Suprapubic skin (tissue), 4 donors: Measurements from ENCODE around the gene LRIT3. TPM values are rescaled to one million over a fixed set of nuclear protein-coding genes. Genes with fewer than 3 reads are reported as not detected.
A peak's percentile ranks its signal among the peaks of the same experiment; 100 is the strongest.

Experiments
- DNase-seq, 2 donors: peaks; one replicate each; pipeline ENCODE4 v3.0.0-alpha.2; 2019; ENCODE audit warnings: low spot score in 2 of 2
- H3K27ac ChIP-seq: fragments of 200-600 bp; sonication (generic); one replicate; pipeline ENCODE4 v1.5.1; 2019
- H3K27me3 ChIP-seq: fragments of 200-600 bp; sonication (generic); one replicate; pipeline ENCODE4 v1.5.1; 2019
- H3K36me3 ChIP-seq: fragments of 200-600 bp; sonication (generic); one replicate; pipeline ENCODE4 v1.5.1; 2019
- H3K4me1 ChIP-seq: fragments of 200-600 bp; sonication (generic); one replicate; pipeline ENCODE4 v1.5.1; 2019
- H3K4me3 ChIP-seq: fragments of 200-600 bp; sonication (generic); one replicate; pipeline ENCODE4 v1.5.1; 2019; ENCODE audit warnings: mild to moderate bottlenecking
- H3K9me3 ChIP-seq: fragments of 200-600 bp; sonication (generic); one replicate; pipeline ENCODE4 v1.5.1; 2019
- CTCF ChIP-seq, 2 donors: fragments of 200-600 bp in 1 of 2; fragments of 450-650 bp in 1 of 2; sonication (generic) in 1 of 2; IDR thresholded peaks; one replicate each; pipeline ENCODE4 v1.5.1; 2016 to 2019; ENCODE audit warnings: antibody characterized with exemption in 2 of 2, mild to moderate bottlenecking in 1 of 2, moderate library complexity in 1 of 2
- EP300 ChIP-seq: sonication (generic); formaldehyde crosslinking; IDR thresholded peaks from one replicate; pipeline ENCODE4 v1.6.1; 2017; ENCODE audit warnings: antibody characterized with exemption
- POLR2A ChIP-seq, 2 donors: fragments of 450-650 bp; IDR thresholded peaks; one replicate each; pipeline ENCODE4 v1.6.1; 2017; ENCODE audit warnings: antibody characterized with exemption in 2 of 2, mild to moderate bottlenecking in 2 of 2, moderate library complexity in 2 of 2
- POLR2AphosphoS5 ChIP-seq, 3 donors: sonication (generic); formaldehyde crosslinking; IDR thresholded peaks; one replicate each; pipeline ENCODE4 v1.6.1; 2017; ENCODE audit warnings: antibody characterized with exemption in 3 of 3
- whole genome bisulfite sequencing: methylation state at CpG from one replicate; pipeline ENCODE4 v1.1.5; 2018; 5-methylcytosine and 5-hydroxymethylcytosine counted together
- total RNA-seq, 4 donors: library from RNA; depleted of rRNA; stranded (reverse); fragments of >200 nt; gene quantifications; one replicate each; pipeline ENCODE4 v1.1.0, GENCODE V29; 2016

LRIT3 gene
- total RNA-seq, 4 donors from 2014 or later: 0.15 to 2.2 (median 0.38) TPM; not detected in 1

DNA sequence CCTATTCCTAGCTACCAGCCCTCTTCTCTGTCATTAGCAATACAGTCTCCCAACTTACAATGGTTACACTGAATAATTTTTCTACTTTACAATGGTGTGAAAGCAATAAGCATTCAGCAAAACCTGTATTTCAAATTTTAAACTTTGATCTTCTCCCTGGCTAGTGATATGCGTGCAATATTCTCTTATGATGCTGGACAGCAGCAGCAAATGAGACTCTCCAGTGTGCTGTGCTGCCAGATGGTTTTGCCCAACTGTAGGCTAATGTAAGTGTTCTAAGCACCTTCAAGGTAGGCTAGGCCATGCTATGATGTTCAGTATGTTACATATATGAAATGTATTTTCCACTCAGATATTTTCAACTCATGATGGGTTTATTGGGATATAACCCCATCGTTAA lies 38.3 kb upstream of the LRIT3 start:
- no peaks in the 10 kb centered on the region for H3K36me3 ChIP-seq
- H3K27me3 ChIP-seq: no peaks in the 10 kb centered on the region
- H3K27ac ChIP-seq: no peak overlapping the region
- H3K4me3 ChIP-seq: no peak overlapping the region
- 83% methylated on average over 2 of the region's 2 CpGs for WGBS
- peaks cover 4% of the 10 kb centered on the region for H3K4me1 ChIP-seq
- TF ChIP-seq CTCF (IDR thresholded peaks at IDR 0.05): no peak
- no peak for TF ChIP-seq EP300
- TF ChIP-seq POLR2A (IDR thresholded peaks at IDR 0.05): no peak
- no peak for TF ChIP-seq POLR2AphosphoS5 (IDR thresholded peaks at IDR 0.05)
- H3K9me3 ChIP-seq: no peaks in the 10 kb centered on the region
- no peak for DNase-seq

GRCh38 chr4:109810552-109811387 lies 37.1 kb upstream of the LRIT3 start:
- no peak for TF ChIP-seq POLR2AphosphoS5 (IDR thresholded peaks at IDR 0.05)
- TF ChIP-seq EP300: no peak
- Histone ChIP-seq H3K27me3 (no peaks in the 10 kb centered on the region), H3K36me3 (no peaks in the 10 kb centered on the region), H3K27ac (no peak overlapping the region), H3K4me3 (no peak overlapping the region), H3K9me3 (no peaks in the 10 kb centered on the region), H3K4me1 (peaks cover 7% of the 10 kb centered on the region)
- DNase-seq: no peak
- 75% methylated on average over 11 of the region's 11 CpGs for WGBS

GRCh38 chr4:109811707-109812106 lies 36.2 kb upstream of the LRIT3 start:
- 51% methylated on average over 3 of the region's 3 CpGs for WGBS
- H3K36me3 ChIP-seq: no peaks in the 10 kb centered on the region
- TF ChIP-seq POLR2A (IDR thresholded peaks at IDR 0.05) (no peak), EP300 (no peak), CTCF (IDR thresholded peaks at IDR 0.05) (no peak), POLR2AphosphoS5 (IDR thresholded peaks at IDR 0.05) (no peak)
- H3K4me3 ChIP-seq: no peak overlapping the region
- no peaks in the 10 kb centered on the region for H3K27me3 ChIP-seq
- H3K27ac ChIP-seq: no peak overlapping the region
- DNase-seq: no peak
- no peaks in the 10 kb centered on the region for H3K9me3 ChIP-seq
- peaks cover 15% of the 10 kb centered on the region for H3K4me1 ChIP-seq

DNA sequence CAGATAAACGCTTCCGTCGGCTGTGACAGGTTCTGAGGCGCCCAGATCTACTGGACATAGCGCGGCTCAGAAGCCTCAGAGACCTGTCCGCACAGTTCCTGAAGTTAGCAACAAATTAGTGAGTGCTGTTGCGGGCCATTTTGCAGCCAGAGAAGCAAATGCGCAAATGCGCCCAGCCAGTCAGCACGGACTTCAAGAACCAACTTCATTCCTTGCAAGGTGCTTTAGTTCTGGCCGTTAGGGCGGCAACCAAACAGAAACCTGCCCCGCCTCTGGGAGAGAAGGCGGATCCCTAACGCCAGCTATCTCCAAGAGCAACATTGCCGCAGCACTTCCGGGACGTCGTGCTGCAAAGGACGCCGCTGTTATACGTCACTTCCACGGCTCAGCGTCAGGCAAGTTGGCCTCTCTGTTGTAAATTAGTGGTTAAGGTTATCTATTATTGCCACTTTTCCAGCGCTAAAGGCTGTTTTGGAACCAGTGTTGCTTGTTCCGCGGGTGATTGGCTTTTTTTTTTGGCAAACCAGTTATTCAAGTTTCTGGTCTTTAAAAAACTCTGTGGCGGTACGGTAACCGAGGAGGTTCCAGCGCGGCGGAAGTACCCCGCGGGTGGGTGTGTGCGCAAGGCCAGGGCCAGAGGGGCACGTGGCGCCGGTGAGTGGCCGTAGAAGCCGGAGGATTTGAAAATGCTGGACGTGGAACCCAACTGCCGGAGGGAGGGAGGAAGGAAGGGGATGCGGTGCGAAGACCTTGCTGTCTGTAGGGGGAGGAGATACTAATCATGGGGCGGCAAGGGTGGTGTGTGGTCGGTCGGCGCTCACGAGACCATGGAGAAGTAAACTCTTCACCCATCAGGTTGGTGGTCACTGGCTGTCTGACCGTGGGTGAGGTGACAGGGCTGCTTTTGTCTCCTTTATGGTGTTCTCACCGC lies 32.5 kb upstream of the LRIT3 start, which contains the start of gene GAR1:
Gene GAR1, plus strand, starts transcription at position 612 of the 931 bp plus-strand sequence. CDS start 403 bp downstream, outside the sequence.
- Histone ChIP-seq H3K4me1 (peaks cover 33% of the 10 kb centered on the region), H3K9me3 (no peaks in the 10 kb centered on the region), H3K27ac (peak within 1 kb of the TSS; percentile 91), H3K4me3 (peak within 1 kb of the TSS; percentile 93), H3K36me3 (peaks cover 21% of the 10 kb centered on the region), H3K27me3 (no peaks in the 10 kb centered on the region)
- DNase-seq: peak; percentile 94 to 95
- under 1% methylated on average over 50 of the region's 53 CpGs for WGBS
- TF ChIP-seq POLR2AphosphoS5 (IDR thresholded peaks at IDR 0.05) (peak in 2 of 3 donors; percentile 36 to 71), CTCF (IDR thresholded peaks at IDR 0.05) (no peak)

- peak overlapping the region; percentile 91 for H3K27ac ChIP-seq
- no peak for TF ChIP-seq EP300
- no peak for TF ChIP-seq POLR2A (IDR thresholded peaks at IDR 0.05)
- TF ChIP-seq CTCF (IDR thresholded peaks at IDR 0.05): no peak
- no peak for TF ChIP-seq POLR2AphosphoS5 (IDR thresholded peaks at IDR 0.05)
- peak overlapping the region; percentile 93 for H3K4me3 ChIP-seq
- no peaks in the 10 kb centered on the region for H3K27me3 ChIP-seq
- peaks cover 21% of the 10 kb centered on the region for H3K36me3 ChIP-seq
- H3K9me3 ChIP-seq: no peaks in the 10 kb centered on the region
- peak in 1 of 2 donors; percentile 59 for DNase-seq
- peaks cover 38% of the 10 kb centered on the region for H3K4me1 ChIP-seq
- WGBS: 1% methylated on average over 19 of the region's 19 CpGs
Measured at GRCh38 chr4:109816082-109816442, 31.8 kb upstream of the LRIT3 start.
